ENCODE results near the gene OR52B2.

The OR52B2 gene

GRCh38 chr11:6191742-6192141, 21.6 kb upstream of the OR52B2 start:
- Histone ChIP-seq H3K9me2 (replicated peaks; ENCODE audit: control insufficient read depth, low read length) (no peaks in the 10 kb centered on the region), H3K27me3 (ENCODE audit: control insufficient read depth, low read length) (peaks cover 16% of the 10 kb centered on the region), H3K4me3 (ENCODE audit: low read length) (no peak overlapping the region), H3K4me1 (ENCODE audit: control insufficient read depth, low read length) (no peaks in the 10 kb centered on the region), H3K9me3 (ENCODE audit: control insufficient read depth, insufficient read depth, low read length) (no peaks in the 10 kb centered on the region), H4K20me1 (ENCODE audit: control insufficient read depth, insufficient read depth, low read depth, low read length) (no peaks in the 10 kb centered on the region), H3K79me2 (ENCODE audit: control insufficient read depth, low read length) (no peaks in the 10 kb centered on the region), H3K27ac (ENCODE audit: low read depth, low read length) (no peak overlapping the region), H3K4me2 (ENCODE audit: low read length) (no peak overlapping the region), H3F3A (ENCODE audit: control insufficient read depth, insufficient read depth) (no peaks in the 10 kb centered on the region), H3K36me3 (ENCODE audit: control insufficient read depth, low read length) (no peaks in the 10 kb centered on the region)
- TF ChIP-seq CTCF (IDR thresholded peaks at IDR 0.05; ENCODE audit: low read depth, low read length, poor library complexity, severe bottlenecking), result no peak
- no peak for TF ChIP-seq EZH2phosphoT487 (IDR thresholded peaks at IDR 0.05; ENCODE audit: borderline replicate concordance, low read length)

GRCh38 chr11:6175440-6175839, 5.3 kb upstream of the OR52B2 start:
- H3K27me3 ChIP-seq (ENCODE audit: control insufficient read depth, low read length), result peaks cover 3% of the 10 kb centered on the region; the same call in 1 of the 2 replicates
- H3K27ac ChIP-seq (ENCODE audit: low read depth, low read length), result no peak overlapping the region
- H3K4me3 ChIP-seq (ENCODE audit: low read length), result no peak overlapping the region
- H3K4me1 ChIP-seq (ENCODE audit: control insufficient read depth, low read length), result no peaks in the 10 kb centered on the region
- TF ChIP-seq CTCF (IDR thresholded peaks at IDR 0.05; ENCODE audit: low read depth, low read length, poor library complexity, severe bottlenecking) (no peak), EZH2phosphoT487 (IDR thresholded peaks at IDR 0.05; ENCODE audit: borderline replicate concordance, low read length) (no peak)
- H3K9me3 ChIP-seq (ENCODE audit: control insufficient read depth, insufficient read depth, low read length), result no peaks in the 10 kb centered on the region
- no peaks in the 10 kb centered on the region for H3K36me3 ChIP-seq (ENCODE audit: control insufficient read depth, low read length)
- no peaks in the 10 kb centered on the region for H3K9me2 ChIP-seq (replicated peaks; ENCODE audit: control insufficient read depth, low read length)
- H4K20me1 ChIP-seq (ENCODE audit: control insufficient read depth, insufficient read depth, low read depth, low read length), result no peaks in the 10 kb centered on the region
- H3K4me2 ChIP-seq (ENCODE audit: low read length), result no peak overlapping the region
- no peaks in the 10 kb centered on the region for H3K79me2 ChIP-seq (ENCODE audit: control insufficient read depth, low read length)
- H3F3A ChIP-seq (ENCODE audit: control insufficient read depth, insufficient read depth), result no peaks in the 10 kb centered on the region

- no peaks in the 10 kb centered on the region for H3K36me3 ChIP-seq (ENCODE audit: control insufficient read depth, low read length)
- H3K4me2 ChIP-seq (ENCODE audit: low read length), result no peak overlapping the region
- no peak overlapping the region for H3K27ac ChIP-seq (ENCODE audit: low read depth, low read length)
- no peaks in the 10 kb centered on the region for H3K4me1 ChIP-seq (ENCODE audit: control insufficient read depth, low read length)
- H3K9me3 ChIP-seq (ENCODE audit: control insufficient read depth, insufficient read depth, low read length), result no peaks in the 10 kb centered on the region
- no peaks in the 10 kb centered on the region for H3F3A ChIP-seq (ENCODE audit: control insufficient read depth, insufficient read depth)
- no peaks in the 10 kb centered on the region for H3K79me2 ChIP-seq (ENCODE audit: control insufficient read depth, low read length)
- no peaks in the 10 kb centered on the region for H3K27me3 ChIP-seq (ENCODE audit: control insufficient read depth, low read length)
- no peaks in the 10 kb centered on the region for H4K20me1 ChIP-seq (ENCODE audit: control insufficient read depth, insufficient read depth, low read depth, low read length)
- TF ChIP-seq CTCF (IDR thresholded peaks at IDR 0.05; ENCODE audit: low read depth, low read length, poor library complexity, severe bottlenecking) (no peak), EZH2phosphoT487 (IDR thresholded peaks at IDR 0.05; ENCODE audit: borderline replicate concordance, low read length) (no peak)
- no peak overlapping the region for H3K4me3 ChIP-seq (ENCODE audit: low read length)
- H3K9me2 ChIP-seq (replicated peaks; ENCODE audit: control insufficient read depth, low read length), result no peaks in the 10 kb centered on the region
Observed at GRCh38 chr11:6156628-6157359, 13.3 kb downstream of the OR52B2 start.
